Suprapubic skin (tissue), 4 donors: ENCODE measurements around the gene AGBL1. TPM values are rescaled to one million over a fixed set of nuclear protein-coding genes. Genes with fewer than 3 reads are reported as not detected.

Source experiments
- DNase-seq, 2 donors: peaks; one replicate each; pipeline ENCODE4 v3.0.0-alpha.2; 2019; ENCODE audit warnings: low spot score in 2 of 2
- H3K27ac ChIP-seq: fragments of 200-600 bp; sonication (generic); one replicate; pipeline ENCODE4 v1.5.1; 2019
- H3K27me3 ChIP-seq: fragments of 200-600 bp; sonication (generic); one replicate; pipeline ENCODE4 v1.5.1; 2019
- H3K36me3 ChIP-seq: fragments of 200-600 bp; sonication (generic); one replicate; pipeline ENCODE4 v1.5.1; 2019
- H3K4me1 ChIP-seq: fragments of 200-600 bp; sonication (generic); one replicate; pipeline ENCODE4 v1.5.1; 2019
- H3K4me3 ChIP-seq: fragments of 200-600 bp; sonication (generic); one replicate; pipeline ENCODE4 v1.5.1; 2019; ENCODE audit warnings: mild to moderate bottlenecking
- H3K9me3 ChIP-seq: fragments of 200-600 bp; sonication (generic); one replicate; pipeline ENCODE4 v1.5.1; 2019
- CTCF ChIP-seq, 2 donors: fragments of 200-600 bp in 1 of 2; fragments of 450-650 bp in 1 of 2; sonication (generic) in 1 of 2; IDR thresholded peaks; one replicate each; pipeline ENCODE4 v1.5.1; 2016 to 2019; ENCODE audit warnings: antibody characterized with exemption in 2 of 2, mild to moderate bottlenecking in 1 of 2, moderate library complexity in 1 of 2
- EP300 ChIP-seq: sonication (generic); formaldehyde crosslinking; IDR thresholded peaks from one replicate; pipeline ENCODE4 v1.6.1; 2017; ENCODE audit warnings: antibody characterized with exemption
- POLR2A ChIP-seq, 2 donors: fragments of 450-650 bp; IDR thresholded peaks; one replicate each; pipeline ENCODE4 v1.6.1; 2017; ENCODE audit warnings: antibody characterized with exemption in 2 of 2, mild to moderate bottlenecking in 2 of 2, moderate library complexity in 2 of 2
- POLR2AphosphoS5 ChIP-seq, 3 donors: sonication (generic); formaldehyde crosslinking; IDR thresholded peaks; one replicate each; pipeline ENCODE4 v1.6.1; 2017; ENCODE audit warnings: antibody characterized with exemption in 3 of 3
- WGBS: methylation state at CpG from one replicate; pipeline ENCODE4 v1.1.5; 2018; 5-methylcytosine and 5-hydroxymethylcytosine counted together
- total RNA-seq, 4 donors: library from RNA; depleted of rRNA; stranded (reverse); fragments of >200 nt; gene quantifications; one replicate each; pipeline ENCODE4 v1.1.0, GENCODE V29; 2016

Gene AGBL1
- total RNA-seq, 4 donors from 2014 or later = 0.23 to 0.56 TPM; not detected in 2

GRCh38 chr15:86744198-86744780 is 664.6 kb downstream of the AGBL1 start:
- Histone ChIP-seq H3K36me3 (no peaks in the 10 kb centered on the region), H3K4me1 (no peaks in the 10 kb centered on the region), H3K27me3 (no peaks in the 10 kb centered on the region), H3K9me3 (no peaks in the 10 kb centered on the region), H3K27ac (no peak overlapping the region), H3K4me3 (no peak overlapping the region)
- no peak for DNase-seq
- WGBS = 79% methylated on average over 7 of the region's 7 CpGs
- no peak for TF ChIP-seq POLR2A (IDR thresholded peaks at IDR 0.05)
- TF ChIP-seq EP300 = no peak
- TF ChIP-seq POLR2AphosphoS5 (IDR thresholded peaks at IDR 0.05) = no peak
- TF ChIP-seq CTCF (IDR thresholded peaks at IDR 0.05) = no peak

GRCh38 chr15:86751116-86751515 is 671.4 kb downstream of the AGBL1 start:
- H3K27ac ChIP-seq = no peak overlapping the region
- H3K4me3 ChIP-seq = no peak overlapping the region
- no peaks in the 10 kb centered on the region for H3K36me3 ChIP-seq
- TF ChIP-seq POLR2AphosphoS5 (IDR thresholded peaks at IDR 0.05) (no peak), CTCF (IDR thresholded peaks at IDR 0.05) (no peak), EP300 (no peak), POLR2A (IDR thresholded peaks at IDR 0.05) (no peak)
- DNase-seq = no peak
- H3K4me1 ChIP-seq = no peaks in the 10 kb centered on the region
- WGBS = 45% methylated on average over 1 of the region's 1 CpG
- no peaks in the 10 kb centered on the region for H3K27me3 ChIP-seq
- H3K9me3 ChIP-seq = no peaks in the 10 kb centered on the region

- Histone ChIP-seq H3K36me3 (no peaks in the 10 kb centered on the region), H3K4me1 (no peaks in the 10 kb centered on the region), H3K27ac (no peak overlapping the region), H3K9me3 (no peaks in the 10 kb centered on the region), H3K27me3 (no peaks in the 10 kb centered on the region), H3K4me3 (no peak overlapping the region)
- no peak for TF ChIP-seq CTCF (IDR thresholded peaks at IDR 0.05)
- 53% methylated on average over 3 of the region's 3 CpGs for WGBS
- no peak for DNase-seq
Measured at GRCh38 chr15:86754846-86755245, 675.2 kb downstream of the AGBL1 start.

- Histone ChIP-seq H3K4me3 (no peak overlapping the region), H3K36me3 (no peaks in the 10 kb centered on the region), H3K27me3 (no peaks in the 10 kb centered on the region), H3K4me1 (no peaks in the 10 kb centered on the region), H3K27ac (no peak overlapping the region), H3K9me3 (no peaks in the 10 kb centered on the region)
- no peak for DNase-seq
- WGBS = 88% methylated on average over 3 of the region's 3 CpGs
- TF ChIP-seq CTCF (IDR thresholded peaks at IDR 0.05) = no peak
Measured at GRCh38 chr15:86756688-86757087, 677.0 kb downstream of the AGBL1 start.

- WGBS = 44% methylated on average over 5 of the region's 5 CpGs
- no peak for DNase-seq
Measured at GRCh38 chr15:86759800-86760523, 680.3 kb downstream of the AGBL1 start.

More at GRCh38 chr15:86759800-86760523, 680.3 kb downstream of the AGBL1 start:
- Histone ChIP-seq H3K27me3 (no peaks in the 10 kb centered on the region), H3K36me3 (no peaks in the 10 kb centered on the region), H3K9me3 (no peaks in the 10 kb centered on the region), H3K27ac (no peak overlapping the region), H3K4me3 (no peak overlapping the region), H3K4me1 (no peaks in the 10 kb centered on the region)
- TF ChIP-seq POLR2A (IDR thresholded peaks at IDR 0.05) = no peak
- TF ChIP-seq POLR2AphosphoS5 (IDR thresholded peaks at IDR 0.05) = no peak
